Keratinocyte (primary cell): Measurements from ENCODE around the gene CUX1. TPM values are rescaled to one million over a fixed set of nuclear protein-coding genes. Genes with fewer than 3 reads are reported as not detected.

ENCODE experiments used
- DNase-seq: peaks from one replicate; pipeline ENCODE4 v3.0.0-alpha.2; 2011; ENCODE audit warnings: low read depth, missing footprints, low spot score
- FAIRE-seq: peaks from 2 replicates; lab custom pipeline; 2011; peaks lifted over from hg19 to GRCh38; lab: Jason Lieb, UNC
- H2AFZ ChIP-seq: 2 replicates; pipeline ENCODE4 v1.6.0; 2012; ENCODE audit warnings: low read length, control low read depth, inconsistent platforms; ENCODE audit not compliant: control insufficient read depth
- H3K27ac ChIP-seq: 2 replicates; pipeline ENCODE4 v1.5.1; 2011; ENCODE audit warnings: low read length; ENCODE audit not compliant: control insufficient read depth, insufficient read depth
- H3K27me3 ChIP-seq: 3 replicates; pipeline ENCODE4 v1.6.0; 2011; ENCODE audit warnings: low read length; ENCODE audit not compliant: control insufficient read depth, insufficient read depth; ENCODE audit errors: extremely low read depth
- H3K36me3 ChIP-seq, 2 experiments: 2 replicates in 1 of 2; 3 replicates in 1 of 2; pipeline ENCODE4 v1.5.1; 2011; ENCODE audit warnings: low read length in 2 of 2, mild to moderate bottlenecking in 1 of 2; ENCODE audit not compliant: control insufficient read depth in 2 of 2, insufficient read depth in 2 of 2; ENCODE audit errors: extremely low read depth in 1 of 2
- H3K4me1 ChIP-seq: 3 replicates; pipeline ENCODE4 v1.5.1; 2011; ENCODE audit warnings: low read length; ENCODE audit not compliant: control insufficient read depth, insufficient read depth; ENCODE audit errors: extremely low read depth
- H3K4me2 ChIP-seq: 3 replicates; pipeline ENCODE4 v1.6.0; 2011; ENCODE audit warnings: low read depth, low read length; ENCODE audit not compliant: control insufficient read depth, insufficient read depth; ENCODE audit errors: extremely low read depth
- H3K4me3 ChIP-seq, 3 experiments: fragments of 200-600 bp in 1 of 3; sonication (generic) in 1 of 3; 2 replicates in 2 of 3; 3 replicates in 1 of 3; pipeline ENCODE4 v1.5.1; 2011 to 2016; ENCODE audit warnings: low read length in 3 of 3, mild to moderate bottlenecking in 3 of 3, control low read depth in 2 of 3, inconsistent platforms in 1 of 3, low read depth in 1 of 3, mixed read lengths in 1 of 3, mixed run types in 1 of 3, moderate library complexity in 1 of 3; ENCODE audit not compliant: control insufficient read depth in 2 of 3, insufficient read depth in 2 of 3; ENCODE audit errors: extremely low read depth in 1 of 3
- H3K79me2 ChIP-seq: 2 replicates; pipeline ENCODE4 v1.6.0; 2012; ENCODE audit warnings: low read length; ENCODE audit not compliant: control insufficient read depth, insufficient read depth
- H3K9ac ChIP-seq: 3 replicates; pipeline ENCODE4 v1.6.0; 2011; ENCODE audit warnings: low read length; ENCODE audit not compliant: control insufficient read depth, insufficient read depth; ENCODE audit errors: extremely low read depth
- H3K9me1 ChIP-seq: 3 replicates; pipeline ENCODE4 v1.6.0; 2011; ENCODE audit warnings: low read length; ENCODE audit not compliant: control insufficient read depth, insufficient read depth; ENCODE audit errors: extremely low read depth
- H3K9me3 ChIP-seq: 2 replicates; pipeline ENCODE4 v1.5.1; 2012; ENCODE audit warnings: low read depth, low read length; ENCODE audit not compliant: control insufficient read depth
- H4K20me1 ChIP-seq: 3 replicates; pipeline ENCODE4 v1.6.0; 2011; ENCODE audit warnings: low read length; ENCODE audit not compliant: control insufficient read depth, insufficient read depth; ENCODE audit errors: extremely low read depth
- CTCF ChIP-seq, 3 experiments: IDR thresholded peaks in 1 of 3; conservative IDR thresholded peaks in 1 of 3; optimal IDR thresholded peaks in 1 of 3; 2 replicates in 2 of 3; 3 replicates in 1 of 3; pipeline versions ENCODE3 to v1.5.1; 2011; ENCODE audit warnings: low read length in 3 of 3, mild to moderate bottlenecking in 3 of 3, moderate library complexity in 2 of 3, control low read depth in 1 of 3, inconsistent platforms in 1 of 3; ENCODE audit not compliant: insufficient read depth in 2 of 3; ENCODE audit errors: extremely low read depth in 1 of 3
- EZH2 ChIP-seq: IDR thresholded peaks from one replicate; pipeline ENCODE4 v1.6.1; 2012; ENCODE audit warnings: inconsistent platforms, mild to moderate bottlenecking, low read length, moderate library complexity
- dilution Hi-C: fragments of 300-500 bp; cut with MboI; formaldehyde crosslinking; loops from one replicate; pipeline ENCODE4 v1.7.0; 2020; ENCODE audit warnings: low sequenced_read_pairs; ENCODE audit not compliant: extremely low pct_ligation_motif_present
- polyA plus RNA-seq, 5 experiments: library from polyadenylated mRNA; depleted of rRNA in 3 of 5; stranded (reverse) in 3 of 5; stranded (forward) in 1 of 5; unstranded in 1 of 5; fragments of >200 nt; gene quantifications; 1 replicate in 1 of 5; 2 replicates in 3 of 5; 3 replicates in 1 of 5; pipeline versions ENCODE4 v1.2.1 to v1.2.3, GENCODE V29; 2011 to 2012; ENCODE audit warnings: missing spikeins in 2 of 5, low read depth in 1 of 5, low replicate concordance in 1 of 5

The CUX1 gene
- polyA plus RNA-seq, 1 donor (not counting 4 experiments of a cell fraction or from before 2014, with no cell fraction given), result 18.3 TPM

- H4K20me1 ChIP-seq, result no peaks in the 10 kb centered on the region
- no peak for TF ChIP-seq CTCF (optimal IDR thresholded peaks at IDR 0.05 in 1 of 3, IDR thresholded peaks at IDR 0.05 in 1 of 3, conservative IDR thresholded peaks at IDR 0.05 in 1 of 3; ENCODE audit: extremely low read depth in 1 of 3, insufficient read depth in 2 of 3, low read length in 3 of 3)
- H3K4me1 ChIP-seq, result no peaks in the 10 kb centered on the region
- dilution Hi-C loops, result no loop called here
- no peaks in the 10 kb centered on the region for H3K9me1 ChIP-seq
- H3K36me3 ChIP-seq, result peaks cover 3 to 8% of the 10 kb centered on the region in 2 experiments
- no peak overlapping the region for H2AFZ ChIP-seq
- FAIRE-seq, result no peak
- H3K9me3 ChIP-seq, result no peaks in the 10 kb centered on the region
- no peak overlapping the region for H3K4me3 ChIP-seq
- no peak overlapping the region for H3K9ac ChIP-seq
- H3K27ac ChIP-seq, result no peak overlapping the region
- no peaks in the 10 kb centered on the region for H3K79me2 ChIP-seq
- no peak for DNase-seq
- H3K27me3 ChIP-seq, result no peaks in the 10 kb centered on the region
- H3K4me2 ChIP-seq, result no peak overlapping the region
Measured at GRCh38 chr7:102241431-102241830, 424.0 kb downstream of the CUX1 start.

GRCh38 chr7:102244601-102245000 is 427.2 kb downstream of the CUX1 start:
- FAIRE-seq, result no peak

More at GRCh38 chr7:102244601-102245000, 427.2 kb downstream of the CUX1 start:
- Histone ChIP-seq H3K27ac (no peak overlapping the region), H3K9ac (no peak overlapping the region), H3K4me3 (no peak overlapping the region), H3K4me1 (no peaks in the 10 kb centered on the region), H4K20me1 (no peaks in the 10 kb centered on the region), H3K9me1 (no peaks in the 10 kb centered on the region), H3K4me2 (no peak overlapping the region), H3K79me2 (no peaks in the 10 kb centered on the region), H3K27me3 (no peaks in the 10 kb centered on the region), H3K9me3 (no peaks in the 10 kb centered on the region), H2AFZ (no peak overlapping the region), H3K36me3 (peaks cover 3 to 8% of the 10 kb centered on the region in 2 experiments)
- DNase-seq, result no peak
- dilution Hi-C loops, result no loop called here
- TF ChIP-seq EZH2 (no peak), CTCF (optimal IDR thresholded peaks at IDR 0.05 in 1 of 3, IDR thresholded peaks at IDR 0.05 in 1 of 3, conservative IDR thresholded peaks at IDR 0.05 in 1 of 3; ENCODE audit: extremely low read depth in 1 of 3, insufficient read depth in 2 of 3, low read length in 3 of 3) (no peak)
